Spleen (tissue), 7 donors: Measurements from ENCODE around the gene NMUR1.

Source experiments
- POLR2A ChIP-seq, 3 donors: fragments of 450-650 bp; IDR thresholded peaks; one replicate each; pipeline ENCODE4 v1.5.1; 2017; ENCODE audit warnings: antibody characterized with exemption in 3 of 3, mild to moderate bottlenecking in 1 of 3
- POLR2AphosphoS5 ChIP-seq, 3 donors: sonication (generic); formaldehyde crosslinking; IDR thresholded peaks; one replicate each; pipeline ENCODE4 v1.5.1; 2017; ENCODE audit warnings: antibody characterized with exemption in 3 of 3
- TF ChIP-seq, protein P1 (sequence below), 11 experiments: fragments of 200-600 bp in 7 of 11; fragments of 450-650 bp in 4 of 11; sonication (generic) in 4 of 11; IDR thresholded peaks in 8 of 11; conservative IDR thresholded peaks in 3 of 11; 1 replicate in 7 of 11; 2 replicates in 4 of 11; pipeline versions ENCODE4 v1.4.0 to v1.8.0; 2016 to 2021; ENCODE audit warnings: antibody characterized with exemption in 11 of 11, inconsistent platforms in 4 of 11, mild to moderate bottlenecking in 1 of 11
- donor health status: DM: no; HTN: no; CAD: no; lungs with moderate emphysema.
- donor health status: DM: no; HTN: no; CAD: no.
- donor health status: DM: no; HTN: no; CAD: no.

DNA sequence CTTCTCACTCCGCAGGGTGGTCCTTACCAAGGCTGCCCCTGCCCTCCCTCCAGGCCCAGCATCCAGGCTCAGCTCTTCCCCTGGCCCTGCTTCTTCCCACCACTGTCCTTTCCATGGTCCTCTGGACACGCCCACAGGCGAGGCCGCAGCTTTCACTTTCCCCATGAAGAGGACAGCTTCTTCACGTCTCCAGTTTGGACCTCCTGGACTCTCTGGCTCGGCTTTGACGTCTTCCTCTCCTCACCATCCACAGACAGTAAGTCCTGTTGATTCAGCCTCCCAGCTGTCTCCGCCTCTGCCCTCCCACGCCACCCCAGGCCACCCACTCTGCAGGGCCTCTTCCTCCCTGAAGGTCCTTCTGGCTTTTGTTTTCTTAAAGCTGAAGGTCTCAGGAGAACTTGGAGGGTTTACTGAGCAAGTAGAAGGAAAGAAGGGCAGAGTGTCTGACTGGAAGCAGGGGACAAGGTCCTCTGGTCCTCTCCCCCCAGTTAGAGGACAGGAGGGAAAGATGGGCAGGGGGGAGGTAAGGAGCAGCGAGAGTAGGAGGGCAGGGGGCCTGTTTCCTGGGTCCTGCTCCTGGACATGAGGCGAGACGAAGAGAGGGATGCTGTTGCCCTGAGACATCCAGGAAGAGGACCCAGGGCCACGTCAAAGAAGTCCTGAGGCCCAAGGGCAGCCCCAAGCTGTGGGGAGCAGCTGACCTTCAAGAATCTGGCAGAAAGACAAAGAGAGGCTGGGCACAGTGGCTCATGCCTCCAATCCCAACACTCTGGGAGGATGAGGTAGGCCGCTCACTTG, 24.7 kb upstream of the NMUR1 start:
- TF ChIP-seq POLR2AphosphoS5 (IDR thresholded peaks at IDR 0.05): peak; percentile 38 to 70 (median 70)
- TF ChIP-seq, protein P1, sequence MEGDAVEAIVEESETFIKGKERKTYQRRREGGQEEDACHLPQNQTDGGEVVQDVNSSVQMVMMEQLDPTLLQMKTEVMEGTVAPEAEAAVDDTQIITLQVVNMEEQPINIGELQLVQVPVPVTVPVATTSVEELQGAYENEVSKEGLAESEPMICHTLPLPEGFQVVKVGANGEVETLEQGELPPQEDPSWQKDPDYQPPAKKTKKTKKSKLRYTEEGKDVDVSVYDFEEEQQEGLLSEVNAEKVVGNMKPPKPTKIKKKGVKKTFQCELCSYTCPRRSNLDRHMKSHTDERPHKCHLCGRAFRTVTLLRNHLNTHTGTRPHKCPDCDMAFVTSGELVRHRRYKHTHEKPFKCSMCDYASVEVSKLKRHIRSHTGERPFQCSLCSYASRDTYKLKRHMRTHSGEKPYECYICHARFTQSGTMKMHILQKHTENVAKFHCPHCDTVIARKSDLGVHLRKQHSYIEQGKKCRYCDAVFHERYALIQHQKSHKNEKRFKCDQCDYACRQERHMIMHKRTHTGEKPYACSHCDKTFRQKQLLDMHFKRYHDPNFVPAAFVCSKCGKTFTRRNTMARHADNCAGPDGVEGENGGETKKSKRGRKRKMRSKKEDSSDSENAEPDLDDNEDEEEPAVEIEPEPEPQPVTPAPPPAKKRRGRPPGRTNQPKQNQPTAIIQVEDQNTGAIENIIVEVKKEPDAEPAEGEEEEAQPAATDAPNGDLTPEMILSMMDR (IDR thresholded peaks at IDR 0.05 in 8 of 11, conservative IDR thresholded peaks at IDR 0.05 in 3 of 11): no peak
- TF ChIP-seq POLR2A (IDR thresholded peaks at IDR 0.05): no peak
